Omental fat pad (tissue), 4 donors: Measurements from ENCODE around the gene RGS11. TPM values are rescaled to one million over a fixed set of nuclear protein-coding genes. Genes with fewer than 3 reads are reported as not detected.

Experiments
- ATAC-seq: fragments of 150-250 bp; one replicate; pipeline ENCODE4 v1.9.1; 2016; ENCODE audit warnings: mild to moderate bottlenecking, moderate library complexity; ENCODE audit not compliant: low FRiP score
- DNase-seq: peaks from one replicate; pipeline ENCODE4 v3.0.0-alpha.2; 2019; ENCODE audit warnings: low spot score
- CTCF ChIP-seq, 3 donors: fragments of 450-650 bp; IDR thresholded peaks; one replicate each; pipeline ENCODE4 v1.5.1; 2016 to 2017; ENCODE audit warnings: antibody characterized with exemption in 3 of 3, mild to moderate bottlenecking in 3 of 3, moderate library complexity in 2 of 3
- total RNA-seq, 4 donors: library from RNA; depleted of rRNA; stranded (reverse); fragments of >200 nt; gene quantifications; one replicate each; pipeline ENCODE4 v1.1.0, GENCODE V29; 2016

The RGS11 gene
- total RNA-seq, 4 donors from 2014 or later, result 5.0 to 23.5 (median 13.8) TPM

GRCh38 chr16:290015-290680 is 14.4 kb upstream of the RGS11 start:
- no peak for DNase-seq
- no peak for TF ChIP-seq CTCF (IDR thresholded peaks at IDR 0.05)
- no peak for ATAC-seq

GRCh38 chr16:289395-289997 is 13.8 kb upstream of the RGS11 start:
- no peak for TF ChIP-seq CTCF (IDR thresholded peaks at IDR 0.05)

GRCh38 chr16:287981-288920 is 12.5 kb upstream of the RGS11 start:
- ATAC-seq, result no peak
- DNase-seq, result no peak
- no peak for TF ChIP-seq CTCF (IDR thresholded peaks at IDR 0.05)

More at GRCh38 chr16:289395-289997, 13.8 kb upstream of the RGS11 start:
- DNase-seq (no peak), ATAC-seq (no peak)

GRCh38 chr16:287298-287811 is 11.6 kb upstream of the RGS11 start:
- no peak for ATAC-seq
- DNase-seq, result no peak
- TF ChIP-seq CTCF (IDR thresholded peaks at IDR 0.05), result no peak

GRCh38 chr16:286491-287297 is 10.9 kb upstream of the RGS11 start:
- TF ChIP-seq CTCF (IDR thresholded peaks at IDR 0.05), result no peak
- no peak for ATAC-seq
- DNase-seq, result no peak
